ENCODE measurements around the gene PTER.

PTER gene

GRCh38 chr10:16472828-16473227 is 36.0 kb downstream of the PTER start:
- no peak for TF ChIP-seq CTCF (IDR thresholded peaks at IDR 0.05)

GRCh38 chr10:16477757-16478156 is 40.9 kb downstream of the PTER start:
- no peak for TF ChIP-seq CTCF (IDR thresholded peaks at IDR 0.05)

GRCh38 chr10:16478801-16479200 is 42.0 kb downstream of the PTER start:
- no peak for TF ChIP-seq CTCF (IDR thresholded peaks at IDR 0.05)

- TF ChIP-seq CTCF (IDR thresholded peaks at IDR 0.05), result no peak
Observed at GRCh38 chr10:16481052-16481728, 44.4 kb downstream of the PTER start.

GRCh38 chr10:16483241-16483917 is 46.6 kb downstream of the PTER start:
- no peak for TF ChIP-seq CTCF (IDR thresholded peaks at IDR 0.05)

GRCh38 chr10:16490511-16490910 is 53.7 kb downstream of the PTER start:
- TF ChIP-seq CTCF (IDR thresholded peaks at IDR 0.05), result no peak

GRCh38 chr10:16491933-16492332 is 55.1 kb downstream of the PTER start:
- TF ChIP-seq CTCF (IDR thresholded peaks at IDR 0.05), result no peak

Data from LNCAP (cell line).